Suprapubic skin (tissue), 4 donors: ENCODE measurements around the gene ZNRF3. TPM values are rescaled to one million over a fixed set of nuclear protein-coding genes. Genes with fewer than 3 reads are reported as not detected.

ENCODE experiments used
- DNase-seq, 2 donors: peaks; one replicate each; pipeline ENCODE4 v3.0.0-alpha.2; 2019; ENCODE audit warnings: low spot score in 2 of 2
- H3K27ac ChIP-seq: fragments of 200-600 bp; sonication (generic); one replicate; pipeline ENCODE4 v1.5.1; 2019
- H3K27me3 ChIP-seq: fragments of 200-600 bp; sonication (generic); one replicate; pipeline ENCODE4 v1.5.1; 2019
- H3K36me3 ChIP-seq: fragments of 200-600 bp; sonication (generic); one replicate; pipeline ENCODE4 v1.5.1; 2019
- H3K4me1 ChIP-seq: fragments of 200-600 bp; sonication (generic); one replicate; pipeline ENCODE4 v1.5.1; 2019
- H3K4me3 ChIP-seq: fragments of 200-600 bp; sonication (generic); one replicate; pipeline ENCODE4 v1.5.1; 2019; ENCODE audit warnings: mild to moderate bottlenecking
- H3K9me3 ChIP-seq: fragments of 200-600 bp; sonication (generic); one replicate; pipeline ENCODE4 v1.5.1; 2019
- EP300 ChIP-seq: sonication (generic); formaldehyde crosslinking; IDR thresholded peaks from one replicate; pipeline ENCODE4 v1.6.1; 2017; ENCODE audit warnings: antibody characterized with exemption
- POLR2A ChIP-seq, 2 donors: fragments of 450-650 bp; IDR thresholded peaks; one replicate each; pipeline ENCODE4 v1.6.1; 2017; ENCODE audit warnings: antibody characterized with exemption in 2 of 2, mild to moderate bottlenecking in 2 of 2, moderate library complexity in 2 of 2
- POLR2AphosphoS5 ChIP-seq, 3 donors: sonication (generic); formaldehyde crosslinking; IDR thresholded peaks; one replicate each; pipeline ENCODE4 v1.6.1; 2017; ENCODE audit warnings: antibody characterized with exemption in 3 of 3
- WGBS: methylation state at CpG from one replicate; pipeline ENCODE4 v1.1.5; 2018; 5-methylcytosine and 5-hydroxymethylcytosine counted together
- total RNA-seq, 4 donors: library from RNA; depleted of rRNA; stranded (reverse); fragments of >200 nt; gene quantifications; one replicate each; pipeline ENCODE4 v1.1.0, GENCODE V29; 2016
- TF ChIP-seq, protein P1 (sequence below), 2 donors: fragments of 200-600 bp in 1 of 2; fragments of 450-650 bp in 1 of 2; sonication (generic) in 1 of 2; IDR thresholded peaks; one replicate each; pipeline ENCODE4 v1.5.1; 2016 to 2019; ENCODE audit warnings: antibody characterized with exemption in 2 of 2, mild to moderate bottlenecking in 1 of 2, moderate library complexity in 1 of 2

ZNRF3 gene
- total RNA-seq, 4 donors from 2014 or later: 13.3 to 20.7 (median 18.4) TPM

GRCh38 chr22:29092243-29092642 is 208.9 kb downstream of the ZNRF3 start:
- TF ChIP-seq EP300 (no peak), POLR2A (IDR thresholded peaks at IDR 0.05) (no peak), POLR2AphosphoS5 (IDR thresholded peaks at IDR 0.05) (no peak)
- TF ChIP-seq, protein P1, sequence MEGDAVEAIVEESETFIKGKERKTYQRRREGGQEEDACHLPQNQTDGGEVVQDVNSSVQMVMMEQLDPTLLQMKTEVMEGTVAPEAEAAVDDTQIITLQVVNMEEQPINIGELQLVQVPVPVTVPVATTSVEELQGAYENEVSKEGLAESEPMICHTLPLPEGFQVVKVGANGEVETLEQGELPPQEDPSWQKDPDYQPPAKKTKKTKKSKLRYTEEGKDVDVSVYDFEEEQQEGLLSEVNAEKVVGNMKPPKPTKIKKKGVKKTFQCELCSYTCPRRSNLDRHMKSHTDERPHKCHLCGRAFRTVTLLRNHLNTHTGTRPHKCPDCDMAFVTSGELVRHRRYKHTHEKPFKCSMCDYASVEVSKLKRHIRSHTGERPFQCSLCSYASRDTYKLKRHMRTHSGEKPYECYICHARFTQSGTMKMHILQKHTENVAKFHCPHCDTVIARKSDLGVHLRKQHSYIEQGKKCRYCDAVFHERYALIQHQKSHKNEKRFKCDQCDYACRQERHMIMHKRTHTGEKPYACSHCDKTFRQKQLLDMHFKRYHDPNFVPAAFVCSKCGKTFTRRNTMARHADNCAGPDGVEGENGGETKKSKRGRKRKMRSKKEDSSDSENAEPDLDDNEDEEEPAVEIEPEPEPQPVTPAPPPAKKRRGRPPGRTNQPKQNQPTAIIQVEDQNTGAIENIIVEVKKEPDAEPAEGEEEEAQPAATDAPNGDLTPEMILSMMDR (IDR thresholded peaks at IDR 0.05): no peak
- 83% methylated on average over 4 of the region's 4 CpGs for WGBS
- no peak for DNase-seq
- no peaks in the 10 kb centered on the region for H3K9me3 ChIP-seq
- H3K4me3 ChIP-seq: no peak overlapping the region
- H3K27ac ChIP-seq: peak overlapping the region; percentile 30
- H3K36me3 ChIP-seq: peaks cover 8% of the 10 kb centered on the region
- H3K4me1 ChIP-seq: peaks cover 19% of the 10 kb centered on the region
- H3K27me3 ChIP-seq: no peaks in the 10 kb centered on the region

- Histone ChIP-seq H3K9me3 (no peaks in the 10 kb centered on the region), H3K27ac (peak overlapping the region; percentile 30), H3K27me3 (no peaks in the 10 kb centered on the region)
Observed at GRCh38 chr22:29093030-29093429, 209.7 kb downstream of the ZNRF3 start.

GRCh38 chr22:29093501-29094300 is 210.3 kb downstream of the ZNRF3 start:
- DNase-seq: no peak
- Histone ChIP-seq H3K4me1 (peaks cover 19% of the 10 kb centered on the region), H3K27me3 (no peaks in the 10 kb centered on the region), H3K27ac (peak overlapping the region; percentile 30), H3K9me3 (no peaks in the 10 kb centered on the region), H3K36me3 (peaks cover 8% of the 10 kb centered on the region), H3K4me3 (no peak overlapping the region)
- TF ChIP-seq POLR2A (IDR thresholded peaks at IDR 0.05): no peak
- WGBS: 46% methylated on average over 4 of the region's 4 CpGs

More at GRCh38 chr22:29093030-29093429, 209.7 kb downstream of the ZNRF3 start:
- 73% methylated on average over 1 of the region's 1 CpG for WGBS
- Histone ChIP-seq H3K4me3 (no peak overlapping the region), H3K4me1 (peaks cover 19% of the 10 kb centered on the region), H3K36me3 (peaks cover 8% of the 10 kb centered on the region)
- DNase-seq: no peak
- no peak for TF ChIP-seq POLR2AphosphoS5 (IDR thresholded peaks at IDR 0.05)
- TF ChIP-seq, protein P1 (IDR thresholded peaks at IDR 0.05): no peak

DNA sequence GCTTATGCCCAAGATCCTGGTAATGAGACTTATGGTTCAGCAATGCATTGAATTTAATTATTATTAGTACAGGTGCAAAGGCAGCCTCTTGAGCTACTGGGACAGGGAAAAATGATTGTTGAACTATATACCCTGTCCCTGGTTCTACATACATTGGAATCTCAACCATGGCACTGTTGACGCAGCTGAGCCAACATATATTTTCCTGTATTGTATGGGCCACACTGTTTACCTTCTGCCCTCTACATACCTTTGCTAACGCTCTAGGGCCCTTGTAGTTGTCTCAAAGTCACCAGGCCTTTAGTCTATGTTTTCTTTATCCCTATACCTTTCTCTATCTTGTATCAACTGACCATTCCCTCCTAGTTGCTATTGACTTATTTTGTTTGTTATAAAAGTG is 212.1 kb downstream of the ZNRF3 start:
- Histone ChIP-seq H3K9me3 (no peaks in the 10 kb centered on the region), H3K36me3 (peaks cover 23% of the 10 kb centered on the region), H3K27ac (no peak overlapping the region), H3K27me3 (no peaks in the 10 kb centered on the region), H3K4me3 (no peak overlapping the region), H3K4me1 (peaks cover 19% of the 10 kb centered on the region)
- DNase-seq: no peak
- 100% methylated on average over 2 of the region's 2 CpGs for WGBS
- TF ChIP-seq POLR2A (IDR thresholded peaks at IDR 0.05): no peak

DNA sequence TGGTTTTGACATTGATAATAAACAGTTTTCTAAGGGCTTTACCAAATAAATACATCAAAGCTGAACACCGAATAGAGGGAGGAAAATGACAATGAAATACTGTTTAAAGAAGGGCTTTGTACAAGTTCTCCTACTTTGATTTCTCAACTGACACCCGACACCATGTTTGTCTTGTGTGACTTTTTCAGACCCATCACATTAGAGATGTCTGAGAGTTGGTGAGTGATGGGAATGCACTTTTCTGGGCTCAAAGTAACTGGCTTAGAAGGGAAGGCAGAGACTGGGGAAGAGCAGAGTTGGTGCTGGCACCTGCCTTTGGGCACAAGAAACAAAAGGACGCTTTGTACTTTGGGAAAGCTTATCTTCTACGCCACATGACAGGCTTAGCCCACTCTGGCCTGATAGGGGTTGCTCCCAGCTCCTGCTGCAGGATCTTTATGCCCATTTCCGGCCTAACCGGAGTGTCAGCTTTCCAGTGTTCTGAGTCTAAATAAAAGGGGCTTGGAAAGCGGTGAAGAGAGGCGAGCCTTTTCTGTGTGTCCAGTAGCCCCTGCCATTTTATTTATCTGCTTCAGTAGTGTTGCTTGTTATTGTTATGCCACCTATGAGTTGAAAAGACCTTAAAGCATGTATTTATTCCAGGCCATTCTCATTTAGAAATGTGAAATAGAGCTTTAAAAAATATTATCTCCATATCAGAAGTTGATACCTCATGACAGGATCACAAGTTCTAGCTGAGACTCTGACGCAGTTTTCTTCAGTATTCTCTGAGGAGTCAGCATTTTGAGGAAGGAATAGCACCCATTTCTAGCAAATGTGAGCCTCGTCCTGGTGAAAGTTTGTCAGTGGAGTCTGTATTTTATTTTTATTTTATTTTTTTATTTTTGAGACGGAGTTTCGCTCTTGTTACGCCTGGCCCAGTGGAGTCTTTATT is 213.6 kb downstream of the ZNRF3 start:
- H3K36me3 ChIP-seq: peaks cover 31% of the 10 kb centered on the region
- H3K9me3 ChIP-seq: no peaks in the 10 kb centered on the region
- H3K27ac ChIP-seq: no peak overlapping the region
- no peak overlapping the region for H3K4me3 ChIP-seq
- no peak for DNase-seq
- H3K27me3 ChIP-seq: no peaks in the 10 kb centered on the region
- 83% methylated on average over 13 of the region's 13 CpGs for WGBS
- peaks cover 16% of the 10 kb centered on the region for H3K4me1 ChIP-seq
- no peak for TF ChIP-seq POLR2A (IDR thresholded peaks at IDR 0.05)
- no peak for TF ChIP-seq POLR2AphosphoS5 (IDR thresholded peaks at IDR 0.05)
- no peak for TF ChIP-seq EP300

DNA sequence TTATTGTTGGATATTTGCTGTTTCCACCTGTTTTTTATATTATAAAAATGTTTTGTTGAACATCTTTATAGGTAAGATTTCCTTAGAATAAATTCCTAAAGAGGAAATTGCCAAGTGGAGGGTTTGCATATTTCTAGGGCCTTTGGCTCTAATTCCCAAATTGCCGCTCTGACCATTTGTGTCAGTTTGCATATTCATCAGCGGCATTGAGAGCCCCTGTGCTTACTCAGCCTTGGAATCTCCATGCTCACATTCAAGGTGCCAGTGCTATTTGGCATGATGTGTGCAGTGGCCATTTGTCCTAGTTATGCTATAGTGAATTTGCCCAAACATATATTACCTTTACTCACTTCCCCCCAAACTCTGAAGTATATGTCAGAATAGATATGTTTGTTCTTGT is 214.9 kb downstream of the ZNRF3 start:
- Histone ChIP-seq H3K9me3 (no peaks in the 10 kb centered on the region), H3K36me3 (peaks cover 41% of the 10 kb centered on the region)
- WGBS: 90% methylated on average over 2 of the region's 2 CpGs

More for the DNA sequence above, 214.9 kb downstream of the ZNRF3 start:
- TF ChIP-seq, protein P1 (IDR thresholded peaks at IDR 0.05): no peak
- TF ChIP-seq POLR2AphosphoS5 (IDR thresholded peaks at IDR 0.05): no peak
- no peak for TF ChIP-seq EP300
- TF ChIP-seq POLR2A (IDR thresholded peaks at IDR 0.05): no peak
- no peaks in the 10 kb centered on the region for H3K27me3 ChIP-seq
- no peak overlapping the region for H3K4me3 ChIP-seq
- H3K27ac ChIP-seq: no peak overlapping the region
- H3K4me1 ChIP-seq: peaks cover 6% of the 10 kb centered on the region
- DNase-seq: no peak
